ENCODE results near the gene C16orf78. TPM values are rescaled to one million over a fixed set of nuclear protein-coding genes. Genes with fewer than 3 reads are reported as not detected.

Gene C16orf78
- total and polyA plus RNA-seq, 2 of the 4 experiments (the other 2 are of a cell fraction), result not detected

GRCh38 chr16:49419006-49419405 lies 45.4 kb downstream of the C16orf78 start:
- WGBS, 2 experiments (ENCODE audit: extremely low coverage in 2 of 2, insufficient read length in 1 of 2), result 17% methylated on average over 1 of the region's 13 CpGs; no CpG with 5 or more reads in 1 of the 2 experiments
- Histone ChIP-seq H4K91ac (ENCODE audit: insufficient read depth, low read depth, low read length) (no peak overlapping the region), H3K27ac (ENCODE audit: insufficient read depth, low read length) (no peak overlapping the region), H3K4me2 (ENCODE audit: low read depth, low read length) (no peak overlapping the region), H3K27me3 (ENCODE audit: control insufficient read depth, insufficient read depth, low read length) (no peaks in the 10 kb centered on the region), H3K4me3 (ENCODE audit: insufficient read depth, low read depth, low read length) (no peak overlapping the region), H3K9me3 (ENCODE audit: control insufficient read depth, insufficient read depth, low read length) (no peaks in the 10 kb centered on the region), H3K4me1 (ENCODE audit: control insufficient read depth, insufficient read depth, low read length) (no peaks in the 10 kb centered on the region), H3K4ac (ENCODE audit: low read depth, low read length) (no peak overlapping the region), H3K9ac (ENCODE audit: low read depth, low read length) (no peak overlapping the region), H3K18ac (ENCODE audit: low read depth, low read length) (no peak overlapping the region), H3K23ac (ENCODE audit: low read depth, low read length) (no peak overlapping the region), H2BK120ac (ENCODE audit: low read depth, low read length) (no peak overlapping the region), H2BK20ac (ENCODE audit: low read depth, low read length) (no peak overlapping the region), H2AFZ (replicated peaks; ENCODE audit: low read length, poor library complexity) (no peak overlapping the region), H2AK5ac (ENCODE audit: low read depth, low read length) (no peak overlapping the region), H2BK5ac (ENCODE audit: low read depth, low read length, poor library complexity, severe bottlenecking) (no peak overlapping the region), H2AK9ac (replicated peaks; ENCODE audit: low read depth, low read length, poor library complexity) (no peak overlapping the region), H3K36me3 (ENCODE audit: control insufficient read depth, insufficient read depth, low read length) (no peaks in the 10 kb centered on the region), H4K8ac (ENCODE audit: low read depth in 2 of 2, low read length in 2 of 2) (no peak overlapping the region), H4K20me1 (ENCODE audit: insufficient read depth, low read length) (no peaks in the 10 kb centered on the region), H3K9me1 (ENCODE audit: insufficient read depth, low read length) (no peaks in the 10 kb centered on the region), H3K56ac (ENCODE audit: extremely low read depth, insufficient read depth, low read length) (no peak overlapping the region), H2BK15ac (ENCODE audit: low read depth, low read length) (no peak overlapping the region), H3K14ac (replicated peaks; ENCODE audit: low read depth, low read length) (no peak overlapping the region), H3K79me1 (ENCODE audit: low read depth in 1 of 2, low read length in 2 of 2) (no peaks in the 10 kb centered on the region), H4K5ac (ENCODE audit: low read depth, low read length) (no peak overlapping the region)
- DNase-seq (no peak), ATAC-seq (ENCODE audit: low read depth) (no peak)
- dilution Hi-C loops (cut with HindIII; ENCODE audit: low sequenced_read_pairs, unreplicated experiment) (no loop called here), intact Hi-C loops (cut with micrococcal nuclease) (no loop called here), in situ Hi-C loops (cut with MboI; ENCODE audit: low sequenced_read_pairs) (no loop called here)
- ChIA-PET CTCF (interaction anchor here (0.6 kb wide), 1 partner anchor 437 kb away, joined by 8 read pairs; the partner anchor contains the start of gene ZNF423), POLR2A (ENCODE audit: unreplicated experiment) (no interaction called here)
- TF ChIP-seq CHD1 (IDR thresholded peaks at IDR 0.05; ENCODE audit: low read depth, low read length) (no peak), NFE2L2 (IDR thresholded peaks at IDR 0.05; ENCODE audit: low read depth, low read length) (no peak)
- no TSS peak for BruUV-seq (replicated peaks)
